Progenitor cell of endocrine pancreas (in vitro differentiated cells): ENCODE results near the gene NRAS. TPM values are rescaled to one million over a fixed set of nuclear protein-coding genes. Genes with fewer than 3 reads are reported as not detected.

ENCODE experiments used
- DNase-seq: peaks from one replicate; pipeline ENCODE4 v3.0.0; 2021; ENCODE audit warnings: low spot score; ENCODE audit not compliant: unreplicated experiment
- H3K27ac Mint-ChIP-seq: 2 replicates; pipeline ENCODE4 v1.8.0; 2021; ENCODE audit warnings: mild to moderate bottlenecking, moderate library complexity, mixed read lengths
- H3K27me3 Mint-ChIP-seq: 2 replicates; pipeline ENCODE4 v1.8.0; 2021; ENCODE audit warnings: mixed read lengths
- H3K36me3 Mint-ChIP-seq: 2 replicates; pipeline ENCODE4 v1.8.0; 2022; ENCODE audit warnings: mixed read lengths; ENCODE audit not compliant: insufficient read depth
- H3K4me1 Mint-ChIP-seq: 2 replicates; pipeline ENCODE4 v1.8.0; 2021; ENCODE audit warnings: low read depth, mixed read lengths
- H3K4me3 Mint-ChIP-seq: 2 replicates; pipeline ENCODE4 v1.8.0; 2021; ENCODE audit warnings: low read depth, mild to moderate bottlenecking, moderate library complexity, mixed read lengths
- H3K9me3 Mint-ChIP-seq: 2 replicates; pipeline ENCODE4 v1.8.0; 2021; ENCODE audit warnings: low read depth, mixed read lengths
- CTCF ChIP-seq: fragments of 200-600 bp; sonication (generic); IDR thresholded peaks from one replicate; pipeline ENCODE4 v1.5.0; 2021; ENCODE audit warnings: antibody characterized with exemption, mild to moderate bottlenecking; ENCODE audit not compliant: unreplicated experiment
- total RNA-seq: library from RNA; stranded (reverse); gene quantifications from 2 replicates; pipeline ENCODE4 v1.2.1, GENCODE V29; 2021

Gene NRAS
- total RNA-seq, 1 donor from 2014 or later: 59.1 TPM

GRCh38 chr1:114725230-114725629 is 8.7 kb upstream of the NRAS start:
- H3K27me3 Mint-ChIP-seq: no peaks in the 10 kb centered on the region
- H3K4me3 Mint-ChIP-seq: no peak overlapping the region
- TF ChIP-seq CTCF: no peak
- DNase-seq: no peak
- no peaks in the 10 kb centered on the region for H3K4me1 Mint-ChIP-seq
- peaks cover 35% of the 10 kb centered on the region for H3K36me3 Mint-ChIP-seq
- no peaks in the 10 kb centered on the region for H3K9me3 Mint-ChIP-seq
- no peak overlapping the region for H3K27ac Mint-ChIP-seq

- no peaks in the 10 kb centered on the region for H3K27me3 Mint-ChIP-seq
- no peaks in the 10 kb centered on the region for H3K4me1 Mint-ChIP-seq
- H3K4me3 Mint-ChIP-seq: no peak overlapping the region
- TF ChIP-seq CTCF: no peak
- no peaks in the 10 kb centered on the region for H3K9me3 Mint-ChIP-seq
- no peak for DNase-seq
- peaks cover 33% of the 10 kb centered on the region for H3K36me3 Mint-ChIP-seq
- H3K27ac Mint-ChIP-seq: no peak overlapping the region
Measured at GRCh38 chr1:114723915-114724314, 7.3 kb upstream of the NRAS start.

GRCh38 chr1:114723457-114723856 is 6.9 kb upstream of the NRAS start:
- H3K4me3 Mint-ChIP-seq: no peak overlapping the region
- H3K27ac Mint-ChIP-seq: no peak overlapping the region
- no peaks in the 10 kb centered on the region for H3K9me3 Mint-ChIP-seq
- peaks cover 36% of the 10 kb centered on the region for H3K36me3 Mint-ChIP-seq
- DNase-seq: no peak
- TF ChIP-seq CTCF: no peak
- no peaks in the 10 kb centered on the region for H3K4me1 Mint-ChIP-seq
- no peaks in the 10 kb centered on the region for H3K27me3 Mint-ChIP-seq

GRCh38 chr1:114720492-114720891 is 3.9 kb upstream of the NRAS start:
- DNase-seq: no peak
- TF ChIP-seq CTCF: no peak
- H3K4me3 Mint-ChIP-seq: no peak overlapping the region
- peaks cover 6% of the 10 kb centered on the region for H3K4me1 Mint-ChIP-seq
- no peaks in the 10 kb centered on the region for H3K9me3 Mint-ChIP-seq
- no peaks in the 10 kb centered on the region for H3K27me3 Mint-ChIP-seq
- H3K27ac Mint-ChIP-seq: no peak overlapping the region
- H3K36me3 Mint-ChIP-seq: peaks cover 29% of the 10 kb centered on the region

- H3K4me3 Mint-ChIP-seq: no peak overlapping the region
- H3K27me3 Mint-ChIP-seq: no peaks in the 10 kb centered on the region
- H3K27ac Mint-ChIP-seq: no peak overlapping the region
- TF ChIP-seq CTCF: no peak
- no peaks in the 10 kb centered on the region for H3K9me3 Mint-ChIP-seq
- peaks cover 26% of the 10 kb centered on the region for H3K36me3 Mint-ChIP-seq
- DNase-seq: no peak
- peaks cover 6% of the 10 kb centered on the region for H3K4me1 Mint-ChIP-seq
Measured at GRCh38 chr1:114719424-114719787, 2.8 kb upstream of the NRAS start.
